HG02973 (cell line): ENCODE data around the gene RLN1.
"Not testable (repeated sequence)": the region's sequence is repeated elsewhere in the genome, so short reads cannot be mapped to it uniquely, and the experiment has no call there.

ENCODE experiments used
- ATAC-seq: cut with Tn5 transposase; IDR thresholded peaks from one replicate; pipeline ENCODE4 v1.9.1; 2021; ENCODE audit warnings: moderate library complexity; ENCODE audit not compliant: unreplicated experiment

Gene RLN1

GRCh38 chr9:5326187-5326586 is 13.5 kb downstream of the RLN1 start:
- no peak for ATAC-seq

DNA sequence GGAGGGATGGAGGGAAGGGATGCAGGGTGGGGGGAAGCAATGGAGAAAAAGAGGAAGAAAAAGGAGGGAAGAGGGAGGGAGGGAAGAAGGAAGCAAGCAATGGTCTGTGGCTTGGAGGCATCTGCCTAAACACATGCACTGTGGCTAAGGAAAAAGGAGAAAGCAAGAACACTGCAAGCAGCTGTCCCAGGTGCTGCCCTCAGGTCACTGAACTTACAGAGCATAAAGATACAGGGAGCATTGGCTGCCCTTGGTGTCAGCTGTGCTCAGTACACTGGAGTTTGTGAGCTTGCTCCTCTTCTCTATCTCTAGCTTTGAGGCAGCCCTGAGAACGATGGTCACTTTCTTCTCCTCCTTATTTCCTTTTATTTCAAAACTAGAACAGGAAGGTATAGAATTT is 18.1 kb downstream of the RLN1 start:
- not testable (repeated sequence) for ATAC-seq

DNA sequence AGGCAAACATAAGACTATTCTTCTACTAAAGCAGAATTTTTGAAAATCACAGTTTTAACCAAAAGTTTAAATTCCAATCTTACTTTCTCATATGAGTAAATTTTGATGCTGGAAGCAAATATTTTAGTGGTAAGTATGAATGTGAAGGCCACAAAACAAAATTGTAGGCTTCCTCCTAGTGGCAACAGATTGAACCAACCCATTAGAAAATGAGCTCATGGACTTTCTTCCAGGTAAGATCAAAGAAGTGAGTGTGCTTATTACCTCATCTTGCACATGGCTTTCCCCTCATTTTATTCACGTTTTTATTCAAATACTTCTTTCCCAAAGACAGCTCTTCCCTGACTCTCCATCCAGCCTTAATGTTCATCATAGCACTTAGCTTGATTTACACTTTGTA is 18.6 kb downstream of the RLN1 start:
- ATAC-seq: no peak

GRCh38 chr9:5316406-5316805 is 23.3 kb downstream of the RLN1 start:
- ATAC-seq: not testable (repeated sequence)

- no peak for ATAC-seq
Observed at GRCh38 chr9:5315187-5315923, 24.3 kb downstream of the RLN1 start.

- ATAC-seq: no peak
Observed at GRCh38 chr9:5310851-5311250, 28.8 kb downstream of the RLN1 start.

- ATAC-seq: no peak
Observed at GRCh38 chr9:5305741-5306140, 33.9 kb downstream of the RLN1 start.

GRCh38 chr9:5303840-5304795 is 35.6 kb downstream of the RLN1 start, which contains the start of gene RLN2:
RLN2 (minus strand) TSS chr9:5304716; CDS start chr9:5304580, 136 bp downstream.
- ATAC-seq: peak; percentile 99

DNA sequence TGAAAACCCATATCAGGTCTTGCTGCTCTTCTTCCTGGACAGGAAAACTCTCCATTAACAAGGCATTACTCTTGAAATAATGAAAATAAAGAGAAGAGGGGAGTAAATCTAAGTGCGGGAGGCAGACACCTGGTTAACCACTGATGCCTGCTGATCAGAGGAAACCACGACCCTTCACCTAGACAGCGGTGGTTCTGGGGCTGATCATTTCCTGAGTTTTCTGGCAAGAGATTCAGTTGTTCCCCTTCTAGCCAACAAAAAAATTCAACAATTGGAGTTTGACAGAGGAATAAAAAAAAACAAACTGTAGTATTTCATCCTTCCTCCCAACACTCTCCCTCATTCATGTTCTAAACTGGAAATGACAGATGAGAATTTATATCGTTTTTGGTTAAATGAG is 38.1 kb downstream of the RLN1 start:
- ATAC-seq: no peak

DNA sequence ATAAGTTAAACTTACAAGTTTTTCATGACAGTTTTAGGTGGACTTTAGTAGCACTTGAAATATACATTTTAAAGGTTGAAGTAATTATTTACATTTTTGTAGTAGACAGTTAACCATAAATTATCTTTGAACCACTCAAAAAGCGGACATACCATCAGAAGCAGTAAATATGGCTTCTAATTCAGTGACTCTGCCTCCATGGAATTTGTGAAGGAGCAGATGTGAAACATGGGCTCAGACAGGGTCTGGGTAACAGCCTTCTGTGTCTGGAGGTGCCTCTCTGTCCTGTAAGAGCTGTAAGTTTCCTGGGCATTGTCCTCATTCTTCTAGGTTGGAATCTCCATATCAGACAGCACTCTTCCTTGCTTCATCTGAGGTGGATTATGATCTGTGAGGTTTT is 47.5 kb downstream of the RLN1 start:
- ATAC-seq: no peak

- no peak for ATAC-seq
Observed at GRCh38 chr9:5288591-5288990, 51.1 kb downstream of the RLN1 start.

DNA sequence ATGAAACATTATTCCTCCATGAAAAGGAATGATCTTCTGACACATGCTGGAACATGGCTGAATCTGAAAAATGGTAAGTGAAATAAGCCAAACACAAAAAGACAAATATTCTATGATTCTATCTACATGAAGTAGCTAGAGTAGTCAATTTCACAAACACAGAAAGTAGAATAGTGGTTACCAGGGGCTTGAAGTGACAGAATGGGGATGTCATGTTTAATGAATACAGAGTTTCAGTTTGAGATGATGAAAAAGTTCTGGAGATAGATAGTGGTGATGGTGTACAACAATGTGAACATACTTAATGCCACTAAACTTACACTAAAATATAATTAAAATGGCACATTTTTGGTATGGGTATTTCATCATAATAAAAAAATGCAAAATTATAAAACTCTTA is 53.4 kb downstream of the RLN1 start:
- ATAC-seq: no peak
